Transverse colon (tissue), 4 donors: ENCODE data around the gene LETM1. TPM values are rescaled to one million over a fixed set of nuclear protein-coding genes. Genes with fewer than 3 reads are reported as not detected.

Experiments used
- DNase-seq: peaks from one replicate; pipeline ENCODE4 v3.0.0-alpha.2; 2019
- H3K27ac ChIP-seq, 4 donors: fragments of 200-600 bp; sonication (generic); 2 replicates each; pipeline ENCODE4 v1.5.1; 2016 to 2018; ENCODE audit warnings: inconsistent platforms in 4 of 4
- H3K27me3 ChIP-seq: fragments of 200-600 bp; sonication (generic); 2 replicates; pipeline ENCODE4 v1.5.1; 2017; ENCODE audit warnings: inconsistent platforms
- H3K36me3 ChIP-seq, 4 donors: fragments of 200-600 bp; sonication (generic); 2 replicates each; pipeline ENCODE4 v1.5.1; 2017 to 2019; ENCODE audit warnings: inconsistent platforms in 4 of 4
- H3K4me1 ChIP-seq, 4 donors: fragments of 200-600 bp; sonication (generic); 2 replicates each; pipeline ENCODE4 v1.5.1; 2017 to 2020; ENCODE audit warnings: inconsistent platforms in 4 of 4
- H3K4me3 ChIP-seq, 4 donors: fragments of 200-600 bp; sonication (generic); 1 replicate in 1 of 4; 2 replicates in 3 of 4; pipeline versions ENCODE4 v1.5.1 to v1.6.1; 2017 to 2019; ENCODE audit warnings: inconsistent platforms in 4 of 4
- H3K9me3 ChIP-seq, 2 donors: fragments of 200-600 bp; sonication (generic); 2 replicates each; pipeline ENCODE4 v1.5.1; 2017 to 2019; ENCODE audit warnings: inconsistent platforms in 2 of 2
- EP300 ChIP-seq: sonication (generic); formaldehyde crosslinking; IDR thresholded peaks from one replicate; pipeline ENCODE4 v1.6.1; 2017; ENCODE audit warnings: antibody characterized with exemption, low read depth
- POLR2A ChIP-seq: fragments of 450-650 bp; IDR thresholded peaks from one replicate; pipeline ENCODE4 v1.6.1; 2016; ENCODE audit warnings: antibody characterized with exemption, mild to moderate bottlenecking, moderate library complexity
- POLR2AphosphoS5 ChIP-seq, 3 donors: sonication (generic); formaldehyde crosslinking; IDR thresholded peaks; one replicate each; pipeline ENCODE4 v1.6.1; 2016; ENCODE audit warnings: antibody characterized with exemption in 3 of 3
- WGBS, 2 donors: methylation state at CpG; one replicate each; pipeline ENCODE4 v1.1.5; 2018; ENCODE audit warnings: low coverage in 1 of 2; 5-methylcytosine and 5-hydroxymethylcytosine counted together
- in situ Hi-C, 4 donors: fragments of 200-750 bp; cut with MboI; loops; one replicate each; pipeline versions ENCODE4 v1.15.0 to v1.15.1; 2017; ENCODE audit warnings: low sequenced_read_pairs in 3 of 4, low pct_ligation_motif_present in 1 of 4, low pct_unique_long_range_greater_than_20kb in 1 of 4
- intact Hi-C: fragments of 100-400 bp; cut with DNase I; formaldehyde crosslinking; loops from one replicate; pipeline ENCODE4 v1.15.1; 2023; ENCODE audit warnings: low total_unique reads
- total RNA-seq, 4 donors: library from RNA; depleted of rRNA; stranded (reverse); fragments of >200 nt; gene quantifications; one replicate each; pipeline ENCODE4 v1.1.0, GENCODE V29; 2016
- TF ChIP-seq, protein P1 (sequence below), 5 experiments: fragments of 200-600 bp in 3 of 5; fragments of 450-650 bp in 2 of 5; sonication (generic) in 3 of 5; IDR thresholded peaks; 1 replicate in 2 of 5; 2 replicates in 3 of 5; pipeline ENCODE4 v1.5.1; 2016 to 2017; ENCODE audit warnings: antibody characterized with exemption in 5 of 5, inconsistent platforms in 3 of 5, mild to moderate bottlenecking in 2 of 5, moderate library complexity in 1 of 5

Gene LETM1
- total RNA-seq, 4 donors from 2014 or later = 173 to 469 (median 243) TPM

DNA sequence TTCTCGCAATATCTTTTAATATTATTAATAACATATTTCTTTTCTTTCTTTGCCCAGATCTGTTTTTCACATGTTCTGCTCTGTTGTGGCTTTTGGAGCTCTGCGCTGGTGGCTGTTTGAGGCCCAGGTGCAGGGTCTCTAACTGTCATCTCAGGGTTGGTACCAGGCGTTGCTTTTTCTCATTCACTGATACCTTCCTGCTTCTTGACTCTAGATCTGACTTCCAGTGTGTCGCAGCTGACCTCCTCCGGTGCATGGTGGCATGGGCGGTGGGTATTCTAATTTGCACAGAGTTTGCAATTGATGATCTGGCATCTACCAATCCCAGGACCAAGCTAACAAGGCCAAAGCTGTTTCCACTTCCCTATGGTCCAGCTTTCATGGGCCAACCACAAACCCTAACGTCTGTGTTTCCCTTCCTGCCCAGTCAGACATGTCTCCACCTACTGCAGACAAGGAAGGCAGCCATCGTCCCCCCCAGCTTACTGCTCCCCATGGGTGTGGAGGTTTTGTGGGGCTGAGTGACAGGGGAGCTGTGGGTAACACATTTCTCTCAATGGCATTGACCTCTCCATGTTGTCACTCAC, 25.2 kb downstream of the LETM1 start:
- Histone ChIP-seq H3K27ac (no peak overlapping the region), H3K9me3 (no peaks in the 10 kb centered on the region), H3K4me1 (no peaks in the 10 kb centered on the region), H3K4me3 (no peak overlapping the region), H3K27me3 (no peaks in the 10 kb centered on the region), H3K36me3 (peaks cover 0 to 56% (median 22%) of the 10 kb centered on the region in 4 donors)
- 81% methylated on average over 6 to 8 of the region's 8 CpGs for WGBS, 2 donors
- DNase-seq = no peak
- intact Hi-C loops = no loop called here
- TF ChIP-seq EP300 (no peak), POLR2A (no peak), POLR2AphosphoS5 (IDR thresholded peaks at IDR 0.05) (no peak)
- TF ChIP-seq, protein P1, sequence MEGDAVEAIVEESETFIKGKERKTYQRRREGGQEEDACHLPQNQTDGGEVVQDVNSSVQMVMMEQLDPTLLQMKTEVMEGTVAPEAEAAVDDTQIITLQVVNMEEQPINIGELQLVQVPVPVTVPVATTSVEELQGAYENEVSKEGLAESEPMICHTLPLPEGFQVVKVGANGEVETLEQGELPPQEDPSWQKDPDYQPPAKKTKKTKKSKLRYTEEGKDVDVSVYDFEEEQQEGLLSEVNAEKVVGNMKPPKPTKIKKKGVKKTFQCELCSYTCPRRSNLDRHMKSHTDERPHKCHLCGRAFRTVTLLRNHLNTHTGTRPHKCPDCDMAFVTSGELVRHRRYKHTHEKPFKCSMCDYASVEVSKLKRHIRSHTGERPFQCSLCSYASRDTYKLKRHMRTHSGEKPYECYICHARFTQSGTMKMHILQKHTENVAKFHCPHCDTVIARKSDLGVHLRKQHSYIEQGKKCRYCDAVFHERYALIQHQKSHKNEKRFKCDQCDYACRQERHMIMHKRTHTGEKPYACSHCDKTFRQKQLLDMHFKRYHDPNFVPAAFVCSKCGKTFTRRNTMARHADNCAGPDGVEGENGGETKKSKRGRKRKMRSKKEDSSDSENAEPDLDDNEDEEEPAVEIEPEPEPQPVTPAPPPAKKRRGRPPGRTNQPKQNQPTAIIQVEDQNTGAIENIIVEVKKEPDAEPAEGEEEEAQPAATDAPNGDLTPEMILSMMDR (IDR thresholded peaks at IDR 0.05) = no peak
- in situ Hi-C loops = no loop called here

DNA sequence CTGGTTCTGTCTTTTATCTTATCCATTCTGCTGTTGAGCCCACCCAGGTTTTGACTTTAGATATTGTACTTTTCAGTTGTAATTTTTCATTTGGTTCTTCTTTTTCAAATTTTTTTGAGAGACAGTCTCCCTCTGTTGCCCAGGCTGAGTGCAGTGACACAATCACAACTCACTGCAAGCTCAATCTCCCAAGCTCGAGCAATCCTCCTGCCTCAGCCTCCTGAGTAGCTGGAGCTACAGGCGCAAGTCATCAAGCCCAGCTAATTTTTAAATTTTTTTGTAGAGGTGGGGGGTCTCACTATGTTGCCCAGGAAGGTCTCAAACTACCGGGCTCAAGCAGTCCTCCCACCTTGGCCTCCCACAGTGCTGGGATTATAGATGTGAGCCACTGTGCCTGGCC, 25.7 kb downstream of the LETM1 start:
- no peaks in the 10 kb centered on the region for H3K9me3 ChIP-seq
- 92% methylated on average over 3 of the region's 3 CpGs; no CpG with 5 or more reads in 1 of the 2 donors for WGBS, 2 donors
- no peak for DNase-seq
- H3K4me1 ChIP-seq = no peaks in the 10 kb centered on the region
- in situ Hi-C loops = no loop called here
- H3K4me3 ChIP-seq = no peak overlapping the region
- no peaks in the 10 kb centered on the region for H3K27me3 ChIP-seq
- H3K27ac ChIP-seq = no peak overlapping the region
- H3K36me3 ChIP-seq = peaks cover 0 to 59% (median 20%) of the 10 kb centered on the region in 4 donors
- no peak for TF ChIP-seq POLR2A
- TF ChIP-seq EP300 = no peak
- TF ChIP-seq, protein P1 (IDR thresholded peaks at IDR 0.05) = no peak
- no peak for TF ChIP-seq POLR2AphosphoS5 (IDR thresholded peaks at IDR 0.05)
- intact Hi-C loops = no loop called here

DNA sequence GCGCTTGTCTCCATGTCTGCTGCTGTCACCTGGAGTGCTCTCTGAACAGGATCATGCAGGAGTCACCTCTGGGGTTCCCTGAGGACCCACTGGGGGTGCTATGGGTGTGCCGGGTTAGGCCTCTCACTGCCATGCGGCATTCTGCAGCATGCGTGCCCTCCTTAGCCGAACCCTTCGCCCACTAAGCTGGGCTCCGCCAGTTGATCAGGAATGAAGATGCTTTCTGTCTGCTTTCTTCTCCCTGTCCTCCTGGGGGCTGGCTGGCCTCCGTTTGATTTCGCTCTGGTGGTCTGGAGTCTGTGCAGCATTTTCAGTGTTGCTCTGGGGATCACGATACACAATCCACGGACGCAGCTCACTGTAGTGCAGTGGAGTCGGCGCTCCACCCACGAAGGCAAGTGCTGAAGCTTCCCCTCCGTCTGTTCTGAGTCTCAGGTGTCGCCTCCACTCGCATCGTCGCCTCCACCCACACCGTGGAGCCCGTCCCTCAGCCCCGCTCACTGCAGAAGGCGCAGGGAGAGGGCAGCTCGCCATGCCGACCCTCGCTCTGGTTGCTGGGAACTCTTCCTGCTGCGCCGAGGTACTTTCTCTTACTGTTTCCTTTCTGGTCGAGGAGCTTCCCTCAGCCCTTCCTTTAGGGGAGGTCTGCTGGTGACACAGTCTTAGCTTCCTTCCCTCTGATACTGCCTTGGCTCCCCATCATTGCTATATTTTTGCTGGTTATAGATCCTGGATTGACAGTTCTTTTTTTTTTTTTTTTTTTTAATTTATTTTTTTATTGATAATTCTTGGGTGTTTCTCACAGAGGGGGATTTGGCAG, 29.2 kb downstream of the LETM1 start:
- WGBS, 2 donors = 92% methylated on average over 30 of the region's 30 CpGs; no CpG with 5 or more reads in 1 of the 2 donors
- in situ Hi-C loops (no loop called here), intact Hi-C loops (no loop called here)
- H3K27me3 ChIP-seq = no peaks in the 10 kb centered on the region
- no peak overlapping the region for H3K27ac ChIP-seq
- TF ChIP-seq, protein P1 (IDR thresholded peaks at IDR 0.05) = no peak
- TF ChIP-seq POLR2A (no peak), POLR2AphosphoS5 (IDR thresholded peaks at IDR 0.05) (no peak), EP300 (no peak)
- H3K9me3 ChIP-seq = no peaks in the 10 kb centered on the region
- H3K36me3 ChIP-seq = peaks cover 0 to 43% (median 22%) of the 10 kb centered on the region in 4 donors
- no peak overlapping the region for H3K4me3 ChIP-seq
- DNase-seq = no peak
- no peaks in the 10 kb centered on the region for H3K4me1 ChIP-seq

DNA sequence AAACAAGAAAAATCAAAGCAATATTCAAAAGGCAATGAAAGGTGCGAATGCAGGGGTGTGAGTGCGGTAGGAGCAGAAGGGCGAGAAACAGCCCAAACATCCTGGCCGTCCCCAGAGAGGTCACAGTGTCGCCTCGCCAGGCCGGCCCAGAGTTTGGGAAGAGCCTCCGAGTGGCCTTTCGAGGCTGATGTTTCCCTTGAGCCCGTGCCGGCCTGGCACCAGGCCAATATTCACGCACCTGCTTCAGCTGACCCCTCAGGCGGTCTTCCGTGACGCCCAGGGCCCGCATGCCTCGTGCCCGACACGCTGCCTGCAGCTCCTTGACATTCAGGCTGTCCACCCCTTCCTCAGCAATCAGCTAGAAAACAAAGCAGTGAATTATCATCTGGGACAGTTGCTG, 30.6 kb downstream of the LETM1 start:
- WGBS, 2 donors = 80 to 84% methylated on average over 5 to 19 of the region's 19 CpGs
- H3K36me3 ChIP-seq = peaks cover 0 to 32% (median 18%) of the 10 kb centered on the region in 4 donors
- intact Hi-C loops = no loop called here

More for the DNA sequence above, 30.6 kb downstream of the LETM1 start:
- no peak for DNase-seq
- TF ChIP-seq, protein P1 (IDR thresholded peaks at IDR 0.05) = no peak
- TF ChIP-seq EP300 = no peak
- no peak for TF ChIP-seq POLR2A
- TF ChIP-seq POLR2AphosphoS5 (IDR thresholded peaks at IDR 0.05) = no peak
- Histone ChIP-seq H3K27me3 (no peaks in the 10 kb centered on the region), H3K27ac (no peak overlapping the region), H3K4me1 (no peaks in the 10 kb centered on the region), H3K9me3 (no peaks in the 10 kb centered on the region), H3K4me3 (no peak overlapping the region)
- in situ Hi-C loops = no loop called here
